H9 (cell line): ENCODE measurements around the gene SLC27A1. TPM values are rescaled to one million over a fixed set of nuclear protein-coding genes. Genes with fewer than 3 reads are reported as not detected.

Experiments
- DNase-seq: peaks from one replicate; pipeline ENCODE4 v3.0.0-alpha.2; 2017
- H2AFZ ChIP-seq: one replicate; pipeline ENCODE4 v1.6.1; 2013; ENCODE audit warnings: mild to moderate bottlenecking, low read length, control low read depth, moderate library complexity
- H2AK5ac ChIP-seq: 2 replicates; pipeline ENCODE4 v1.6.1; 2013; ENCODE audit warnings: low read length, control low read depth, mixed read lengths; ENCODE audit not compliant: insufficient read length
- H2BK120ac ChIP-seq: one replicate; pipeline ENCODE4 v1.6.1; 2013; ENCODE audit warnings: low read depth, mild to moderate bottlenecking, low read length, control low read depth, inconsistent platforms; ENCODE audit not compliant: poor library complexity, severe bottlenecking
- H2BK12ac ChIP-seq: 2 replicates; pipeline ENCODE4 v1.6.1; 2013; ENCODE audit warnings: low read length, control low read depth, mixed read lengths, low read depth; ENCODE audit not compliant: insufficient read length
- H2BK15ac ChIP-seq: 2 replicates; pipeline ENCODE4 v1.6.1; 2013; ENCODE audit warnings: low read depth, low read length, control low read depth
- H2BK20ac ChIP-seq: one replicate; pipeline ENCODE4 v1.6.1; 2013; ENCODE audit warnings: low read depth, mild to moderate bottlenecking, low read length, control low read depth, inconsistent platforms; ENCODE audit not compliant: poor library complexity, severe bottlenecking
- H2BK5ac ChIP-seq: 2 replicates; pipeline ENCODE4 v1.6.1; 2013; ENCODE audit warnings: low read length, control low read depth, mixed read lengths; ENCODE audit not compliant: insufficient read length
- H3K14ac ChIP-seq: 2 replicates; pipeline ENCODE4 v1.6.1; 2013; ENCODE audit warnings: low read length, control low read depth; ENCODE audit not compliant: insufficient read depth
- H3K18ac ChIP-seq: 2 replicates; pipeline ENCODE4 v1.6.1; 2013; ENCODE audit warnings: low read depth, mild to moderate bottlenecking, mixed read lengths, low read length, control low read depth; ENCODE audit not compliant: insufficient read length
- H3K23ac ChIP-seq: 2 replicates; pipeline ENCODE4 v1.6.1; 2013; ENCODE audit warnings: low read length, control low read depth, mixed read lengths, low read depth; ENCODE audit not compliant: insufficient read length
- H3K23me2 ChIP-seq: 2 replicates; pipeline ENCODE4 v1.6.1; 2013; ENCODE audit warnings: low read depth, mild to moderate bottlenecking, mixed read lengths, low read length, control low read depth; ENCODE audit not compliant: insufficient read length, poor library complexity, severe bottlenecking
- H3K27ac ChIP-seq: 2 replicates; pipeline ENCODE4 v1.5.1; 2013; ENCODE audit warnings: low read length, control low read depth, mixed read lengths, low read depth; ENCODE audit not compliant: insufficient read length
- H3K27me3 ChIP-seq: 2 replicates; pipeline ENCODE4 v1.6.1; 2013; ENCODE audit warnings: low read length, control low read depth, inconsistent platforms; ENCODE audit not compliant: insufficient read depth
- H3K4ac ChIP-seq: 2 replicates; pipeline ENCODE4 v1.6.1; 2013; ENCODE audit warnings: low read depth, mild to moderate bottlenecking, control low read depth, inconsistent platforms, low read length, moderate library complexity
- H3K4me1 ChIP-seq: 2 replicates; pipeline ENCODE4 v1.6.1; 2013; ENCODE audit warnings: low read length, control low read depth, inconsistent platforms; ENCODE audit not compliant: insufficient read depth
- H3K4me2 ChIP-seq: 2 replicates; pipeline ENCODE4 v1.6.1; 2013; ENCODE audit warnings: low read length, control low read depth, mixed read lengths; ENCODE audit not compliant: insufficient read length, insufficient read depth
- H3K56ac ChIP-seq: 2 replicates; pipeline ENCODE4 v1.6.1; 2013; ENCODE audit warnings: low read depth, mild to moderate bottlenecking, mixed read lengths, low read length, control low read depth; ENCODE audit not compliant: insufficient read length
- H3K79me1 ChIP-seq: 2 replicates; pipeline ENCODE4 v1.6.1; 2013; ENCODE audit warnings: low read depth, mild to moderate bottlenecking, moderate library complexity, low read length, control low read depth, inconsistent platforms; ENCODE audit not compliant: insufficient read depth, poor library complexity, severe bottlenecking
- H3K79me2 ChIP-seq: 2 replicates; pipeline ENCODE4 v1.6.1; 2013; ENCODE audit warnings: low read length, control low read depth, inconsistent platforms; ENCODE audit not compliant: insufficient read depth
- H3K9ac ChIP-seq: 2 replicates; pipeline ENCODE4 v1.6.1; 2013; ENCODE audit warnings: low read length, control low read depth, mixed read lengths; ENCODE audit not compliant: insufficient read length; ENCODE audit errors: extremely low read depth
- H3K9me3 ChIP-seq: one replicate; pipeline ENCODE4 v1.6.1; 2013; ENCODE audit warnings: low read depth, low read length, inconsistent platforms; ENCODE audit not compliant: control insufficient read depth
- H3T11ph ChIP-seq: one replicate; pipeline ENCODE4 v1.6.1; 2013; ENCODE audit warnings: mild to moderate bottlenecking, low read length, control low read depth, inconsistent platforms
- H4K20me1 ChIP-seq: one replicate; pipeline ENCODE4 v1.6.1; 2013; ENCODE audit not compliant: control insufficient read depth, insufficient read length, insufficient read depth
- H4K5ac ChIP-seq: 2 replicates; pipeline ENCODE4 v1.6.1; 2013; ENCODE audit warnings: low read depth, mild to moderate bottlenecking, mixed read lengths, low read length, control low read depth; ENCODE audit not compliant: insufficient read length
- H4K8ac ChIP-seq: replicated peaks from 2 replicates; pipeline ENCODE4 v1.6.1; 2013; ENCODE audit warnings: low read length, control low read depth, mixed read lengths, low read depth; ENCODE audit not compliant: insufficient read length
- H4K91ac ChIP-seq: 2 replicates; pipeline ENCODE4 v1.6.1; 2013; ENCODE audit warnings: low read depth, mild to moderate bottlenecking, moderate library complexity, mixed read lengths, low read length, control low read depth; ENCODE audit not compliant: insufficient read length
- H3K27ac Mint-ChIP-seq, 3 experiments: 2 replicates in 2 of 3; 3 replicates in 1 of 3; pipeline ENCODE4 v1.8.0; 2020 to 2021; ENCODE audit warnings: mixed read lengths in 3 of 3, mild to moderate bottlenecking in 1 of 3, moderate library complexity in 1 of 3
- H3K27me3 Mint-ChIP-seq: 2 replicates; pipeline ENCODE4 v1.8.0; 2021; ENCODE audit warnings: low read depth, mild to moderate bottlenecking, moderate library complexity, mixed read lengths
- H3K36me3 Mint-ChIP-seq, 3 experiments: 2 replicates in 2 of 3; 3 replicates in 1 of 3; pipeline ENCODE4 v1.8.0; 2020 to 2021; ENCODE audit warnings: low read depth in 3 of 3, mixed read lengths in 3 of 3; ENCODE audit not compliant: insufficient read depth in 1 of 3
- H3K4me1 Mint-ChIP-seq, 2 experiments: 2 replicates each; pipeline ENCODE4 v1.8.0; 2020; ENCODE audit warnings: mixed read lengths in 2 of 2
- H3K4me3 Mint-ChIP-seq, 2 experiments: 2 replicates in 1 of 2; 3 replicates in 1 of 2; pipeline ENCODE4 v1.8.0; 2020 to 2021; ENCODE audit warnings: mild to moderate bottlenecking in 2 of 2, mixed read lengths in 2 of 2, moderate library complexity in 1 of 2
- H3K9me3 Mint-ChIP-seq, 2 experiments: 2 replicates in 1 of 2; 3 replicates in 1 of 2; pipeline ENCODE4 v1.8.0; 2020; ENCODE audit warnings: mild to moderate bottlenecking in 2 of 2, mixed read lengths in 2 of 2, moderate library complexity in 1 of 2
- WGBS: extraction: QIAGEN DNeasy Blood & Tissue Kit; methylation state at CpG from one replicate; pipeline ENCODE4 v1.1.7; 2013; ENCODE audit warnings: missing lambda C conversion rate, low lambda C conversion rate, mixed read lengths; ENCODE audit not compliant: insufficient read length; ENCODE audit errors: extremely low coverage; 5-methylcytosine and 5-hydroxymethylcytosine counted together
- total RNA-seq: library from RNA; stranded (reverse); gene quantifications from 2 replicates; pipeline ENCODE4 v1.2.1, GENCODE V29; 2021
- TF ChIP-seq, protein P1 (sequence below): fragments of 200-600 bp; sonication (generic); conservative IDR thresholded peaks from 3 replicates; pipeline ENCODE4 v1.8.0; 2021; ENCODE audit warnings: antibody characterized with exemption, mild to moderate bottlenecking

SLC27A1 gene
- total RNA-seq, 1 experiment from 2014 or later = 6.4 TPM

DNA sequence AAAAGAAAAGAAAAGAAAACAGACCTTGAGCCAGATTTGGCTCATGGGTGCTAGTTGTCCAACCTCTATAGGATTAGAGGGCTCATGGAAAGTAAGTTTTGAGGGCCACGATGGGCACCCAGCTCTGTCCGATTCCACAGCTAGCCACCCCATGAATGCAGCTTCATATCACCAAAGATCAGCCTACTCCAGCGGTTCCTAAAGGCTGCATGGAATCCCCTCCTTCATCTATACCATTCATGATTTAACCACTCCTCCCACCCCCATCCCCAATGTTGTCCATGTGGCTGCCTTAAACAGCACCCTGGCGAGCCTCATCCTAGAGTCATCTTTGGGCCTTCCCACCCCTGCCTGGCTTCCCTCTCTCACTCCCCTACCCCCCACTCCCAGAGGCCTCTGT, 48.4 kb upstream of the SLC27A1 start:
- Histone ChIP-seq H3K23me2 (peaks cover 11% of the 10 kb centered on the region), H2BK5ac (no peak overlapping the region), H3K27me3 (no peaks in the 10 kb centered on the region), H2AFZ (no peak overlapping the region), H3K27ac (no peak overlapping the region), H3K4me2 (no peak overlapping the region), H3K79me2 (no peaks in the 10 kb centered on the region), H3K9ac (no peak overlapping the region), H2BK20ac (no peak overlapping the region), H3K18ac (no peak overlapping the region), H3K4me1 (no peaks in the 10 kb centered on the region; the same call in 1 of the 2 replicates), H3K79me1 (no peaks in the 10 kb centered on the region), H3K4ac (no peak overlapping the region), H2BK120ac (no peak overlapping the region), H3K14ac (no peak overlapping the region), H2BK15ac (no peak overlapping the region), H4K8ac (no peak overlapping the region), H4K91ac (no peak overlapping the region), H4K5ac (no peak overlapping the region), H4K20me1 (no peaks in the 10 kb centered on the region), H2BK12ac (no peak overlapping the region), H3K56ac (no peak overlapping the region), H3T11ph (no peak overlapping the region), H3K9me3 (no peaks in the 10 kb centered on the region), H2AK5ac (no peak overlapping the region), H3K23ac (no peak overlapping the region)
- TF ChIP-seq, protein P1, sequence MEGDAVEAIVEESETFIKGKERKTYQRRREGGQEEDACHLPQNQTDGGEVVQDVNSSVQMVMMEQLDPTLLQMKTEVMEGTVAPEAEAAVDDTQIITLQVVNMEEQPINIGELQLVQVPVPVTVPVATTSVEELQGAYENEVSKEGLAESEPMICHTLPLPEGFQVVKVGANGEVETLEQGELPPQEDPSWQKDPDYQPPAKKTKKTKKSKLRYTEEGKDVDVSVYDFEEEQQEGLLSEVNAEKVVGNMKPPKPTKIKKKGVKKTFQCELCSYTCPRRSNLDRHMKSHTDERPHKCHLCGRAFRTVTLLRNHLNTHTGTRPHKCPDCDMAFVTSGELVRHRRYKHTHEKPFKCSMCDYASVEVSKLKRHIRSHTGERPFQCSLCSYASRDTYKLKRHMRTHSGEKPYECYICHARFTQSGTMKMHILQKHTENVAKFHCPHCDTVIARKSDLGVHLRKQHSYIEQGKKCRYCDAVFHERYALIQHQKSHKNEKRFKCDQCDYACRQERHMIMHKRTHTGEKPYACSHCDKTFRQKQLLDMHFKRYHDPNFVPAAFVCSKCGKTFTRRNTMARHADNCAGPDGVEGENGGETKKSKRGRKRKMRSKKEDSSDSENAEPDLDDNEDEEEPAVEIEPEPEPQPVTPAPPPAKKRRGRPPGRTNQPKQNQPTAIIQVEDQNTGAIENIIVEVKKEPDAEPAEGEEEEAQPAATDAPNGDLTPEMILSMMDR = no peak
- DNase-seq = no peak
- no CpG with 5 or more reads among the region's 4 CpGs for WGBS
- Mint-ChIP-seq H3K36me3 (peaks cover 0 to 10% (median 4%) of the 10 kb centered on the region in 3 experiments; a peak in 2 of 7 replicates), H3K4me1 (peaks cover 19 to 34% of the 10 kb centered on the region in 2 experiments), H3K27ac (no peak overlapping the region), H3K27me3 (peaks cover 7% of the 10 kb centered on the region), H3K9me3 (no peaks in the 10 kb centered on the region; a peak in 1 of 5 replicates), H3K4me3 (peak overlapping the region in 1 of 2 experiments; percentile 26; a peak in 1 of 5 replicates)
